NB4 (cell line): ENCODE results near the gene CD300LD.

ENCODE experiments used
- CTCF ChIP-seq: IDR thresholded peaks from one replicate; pipeline ENCODE4 v1.5.1; 2012; ENCODE audit warnings: low read depth, low read length
- POLR2A ChIP-seq: IDR thresholded peaks from 2 replicates; pipeline ENCODE4 v1.6.1; 2011; ENCODE audit warnings: mild to moderate bottlenecking; ENCODE audit not compliant: insufficient read length; ENCODE audit errors: extremely low read depth
- TF ChIP-seq, protein P1 (sequence below): IDR thresholded peaks from 2 replicates; pipeline ENCODE4 v1.6.1; 2011; ENCODE audit warnings: low read depth, low read length

DNA sequence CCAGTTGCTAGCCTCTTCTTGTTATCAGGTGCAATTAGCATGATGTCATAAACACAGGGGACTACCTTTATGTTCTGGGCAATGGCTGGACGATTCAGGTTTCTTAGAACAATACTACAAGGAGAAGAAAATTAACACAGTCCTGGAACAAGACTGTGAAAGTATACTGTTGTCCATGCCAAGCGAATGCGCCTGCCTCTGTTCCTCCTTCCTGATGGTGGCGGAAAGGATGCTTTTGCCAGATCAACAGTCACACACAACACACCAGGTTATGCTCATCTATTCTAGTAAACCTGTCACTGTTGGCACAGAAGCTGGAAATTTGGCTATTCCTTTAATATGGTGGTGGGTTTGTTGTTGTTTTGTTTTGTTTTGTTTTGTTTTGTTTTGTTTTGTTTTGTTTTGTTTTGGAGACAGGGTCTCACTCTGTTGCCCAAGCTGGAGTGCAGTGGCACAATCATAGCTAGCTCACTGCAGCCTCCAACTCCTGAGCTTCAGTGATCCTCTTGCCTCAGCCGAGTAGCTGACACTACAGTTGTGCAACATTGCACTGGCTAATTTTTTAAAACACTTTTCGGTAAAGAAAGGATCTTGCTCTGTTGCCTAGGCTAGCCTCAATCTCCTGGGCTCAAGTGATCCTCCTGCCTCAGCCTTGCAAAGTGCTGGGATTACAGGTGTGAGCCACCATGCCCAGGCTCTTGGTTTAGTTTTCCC, 3.1 kb upstream of the CD300LD start:
- TF ChIP-seq CTCF (no peak), POLR2A (no peak)
- TF ChIP-seq, protein P1, sequence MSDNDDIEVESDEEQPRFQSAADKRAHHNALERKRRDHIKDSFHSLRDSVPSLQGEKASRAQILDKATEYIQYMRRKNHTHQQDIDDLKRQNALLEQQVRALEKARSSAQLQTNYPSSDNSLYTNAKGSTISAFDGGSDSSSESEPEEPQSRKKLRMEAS = no peak
